Measurements from ENCODE around the gene TMEM131. TPM values are rescaled to one million over a fixed set of nuclear protein-coding genes. Genes with fewer than 3 reads are reported as not detected.

TMEM131 gene
- total and polyA plus RNA-seq, 10 of the 15 experiments (the other 5 are each of a cell fraction or from before 2014, with no cell fraction given) = 6.0 to 48.2 (median 23.2) TPM

DNA sequence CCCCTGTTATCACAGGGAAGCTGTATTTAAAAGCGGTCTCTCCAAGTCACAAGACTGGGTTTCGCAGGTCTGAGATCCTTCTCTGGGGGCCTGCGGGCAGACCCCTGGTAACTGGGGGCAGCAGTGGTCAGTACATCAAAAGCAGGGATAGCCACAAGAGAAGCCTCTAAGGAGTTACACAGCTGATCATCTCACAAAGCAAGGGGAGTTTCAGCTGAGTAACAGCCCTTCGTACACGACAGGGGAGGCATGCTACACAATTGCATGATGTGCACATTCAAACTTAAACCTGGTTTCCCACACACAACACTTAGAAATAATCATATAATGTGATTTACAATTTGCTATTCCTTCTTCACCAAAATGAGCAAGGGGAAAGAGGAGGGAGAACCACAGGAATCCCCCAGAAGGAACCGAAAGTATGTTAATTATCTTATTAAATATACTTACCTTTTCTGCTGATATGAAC lies 87.5 kb downstream of the TMEM131 start (continued):
- TF ChIP-seq MYC (IDR thresholded peaks at IDR 0.05; ENCODE audit: insufficient read depth, insufficient read length, insufficient replicate concordance, low read length, severe bottlenecking) (no peak), RUNX3 (IDR thresholded peaks at IDR 0.05; ENCODE audit: low read length) (peak; percentile 85), SRF (IDR thresholded peaks at IDR 0.05; ENCODE audit: low read depth in 2 of 2, low read length in 2 of 2) (no peak), IKZF2 (IDR thresholded peaks at IDR 0.05) (peak; percentile 90 to 91), SUZ12 (IDR thresholded peaks at IDR 0.05; ENCODE audit: unreplicated experiment) (no peak), PML (IDR thresholded peaks at IDR 0.05; ENCODE audit: low read length) (peak; percentile 30; the same call in 1 of the 2 replicates), HDGF (IDR thresholded peaks at IDR 0.05) (no peak), TARDBP (IDR thresholded peaks at IDR 0.05; ENCODE audit: borderline replicate concordance) (no peak), HDAC2 (IDR thresholded peaks at IDR 0.05) (no peak), MEF2B (IDR thresholded peaks at IDR 0.05; ENCODE audit: partially characterized antibody, poor library complexity, severe bottlenecking) (peak; percentile 95), ZBED1 (IDR thresholded peaks at IDR 0.05; ENCODE audit: borderline replicate concordance) (0 out of 2 replicates have a peak, but pooled peaks have one; percentile 23)
- TF ChIP-seq, protein P1, sequence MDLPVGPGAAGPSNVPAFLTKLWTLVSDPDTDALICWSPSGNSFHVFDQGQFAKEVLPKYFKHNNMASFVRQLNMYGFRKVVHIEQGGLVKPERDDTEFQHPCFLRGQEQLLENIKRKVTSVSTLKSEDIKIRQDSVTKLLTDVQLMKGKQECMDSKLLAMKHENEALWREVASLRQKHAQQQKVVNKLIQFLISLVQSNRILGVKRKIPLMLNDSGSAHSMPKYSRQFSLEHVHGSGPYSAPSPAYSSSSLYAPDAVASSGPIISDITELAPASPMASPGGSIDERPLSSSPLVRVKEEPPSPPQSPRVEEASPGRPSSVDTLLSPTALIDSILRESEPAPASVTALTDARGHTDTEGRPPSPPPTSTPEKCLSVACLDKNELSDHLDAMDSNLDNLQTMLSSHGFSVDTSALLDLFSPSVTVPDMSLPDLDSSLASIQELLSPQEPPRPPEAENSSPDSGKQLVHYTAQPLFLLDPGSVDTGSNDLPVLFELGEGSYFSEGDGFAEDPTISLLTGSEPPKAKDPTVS (IDR thresholded peaks at IDR 0.05; ENCODE audit: low read depth, low read length) = no peak
- TF ChIP-seq, protein P2, sequence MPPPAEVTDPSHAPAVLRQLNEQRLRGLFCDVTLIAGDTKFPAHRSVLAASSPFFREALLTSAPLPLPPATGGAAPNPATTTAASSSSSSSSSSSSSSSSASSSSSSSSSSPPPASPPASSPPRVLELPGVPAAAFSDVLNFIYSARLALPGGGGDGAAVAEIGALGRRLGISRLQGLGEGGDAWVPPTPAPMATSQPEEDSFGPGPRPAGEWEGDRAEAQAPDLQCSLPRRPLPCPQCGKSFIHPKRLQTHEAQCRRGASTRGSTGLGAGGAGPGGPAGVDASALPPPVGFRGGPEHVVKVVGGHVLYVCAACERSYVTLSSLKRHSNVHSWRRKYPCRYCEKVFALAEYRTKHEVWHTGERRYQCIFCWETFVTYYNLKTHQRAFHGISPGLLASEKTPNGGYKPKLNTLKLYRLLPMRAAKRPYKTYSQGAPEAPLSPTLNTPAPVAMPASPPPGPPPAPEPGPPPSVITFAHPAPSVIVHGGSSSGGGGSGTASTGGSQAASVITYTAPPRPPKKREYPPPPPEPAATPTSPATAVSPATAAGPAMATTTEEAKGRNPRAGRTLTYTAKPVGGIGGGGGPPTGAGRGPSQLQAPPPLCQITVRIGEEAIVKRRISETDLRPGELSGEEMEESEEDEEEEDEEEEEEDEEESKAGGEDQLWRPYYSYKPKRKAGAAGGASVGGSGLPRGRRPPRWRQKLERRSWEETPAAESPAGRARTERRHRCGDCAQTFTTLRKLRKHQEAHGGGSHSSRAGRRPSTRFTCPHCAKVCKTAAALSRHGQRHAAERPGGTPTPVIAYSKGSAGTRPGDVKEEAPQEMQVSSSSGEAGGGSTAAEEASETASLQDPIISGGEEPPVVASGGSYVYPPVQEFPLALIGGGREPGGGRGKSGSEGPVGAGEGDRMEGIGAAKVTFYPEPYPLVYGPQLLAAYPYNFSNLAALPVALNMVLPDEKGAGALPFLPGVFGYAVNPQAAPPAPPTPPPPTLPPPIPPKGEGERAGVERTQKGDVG (CRISPR knock-in tag; IDR thresholded peaks at IDR 0.05) = no peak
- TF ChIP-seq, protein P3, sequence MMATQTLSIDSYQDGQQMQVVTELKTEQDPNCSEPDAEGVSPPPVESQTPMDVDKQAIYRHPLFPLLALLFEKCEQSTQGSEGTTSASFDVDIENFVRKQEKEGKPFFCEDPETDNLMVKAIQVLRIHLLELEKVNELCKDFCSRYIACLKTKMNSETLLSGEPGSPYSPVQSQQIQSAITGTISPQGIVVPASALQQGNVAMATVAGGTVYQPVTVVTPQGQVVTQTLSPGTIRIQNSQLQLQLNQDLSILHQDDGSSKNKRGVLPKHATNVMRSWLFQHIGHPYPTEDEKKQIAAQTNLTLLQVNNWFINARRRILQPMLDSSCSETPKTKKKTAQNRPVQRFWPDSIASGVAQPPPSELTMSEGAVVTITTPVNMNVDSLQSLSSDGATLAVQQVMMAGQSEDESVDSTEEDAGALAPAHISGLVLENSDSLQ (IDR thresholded peaks at IDR 0.05) = no peak
- TF ChIP-seq, protein P4, sequence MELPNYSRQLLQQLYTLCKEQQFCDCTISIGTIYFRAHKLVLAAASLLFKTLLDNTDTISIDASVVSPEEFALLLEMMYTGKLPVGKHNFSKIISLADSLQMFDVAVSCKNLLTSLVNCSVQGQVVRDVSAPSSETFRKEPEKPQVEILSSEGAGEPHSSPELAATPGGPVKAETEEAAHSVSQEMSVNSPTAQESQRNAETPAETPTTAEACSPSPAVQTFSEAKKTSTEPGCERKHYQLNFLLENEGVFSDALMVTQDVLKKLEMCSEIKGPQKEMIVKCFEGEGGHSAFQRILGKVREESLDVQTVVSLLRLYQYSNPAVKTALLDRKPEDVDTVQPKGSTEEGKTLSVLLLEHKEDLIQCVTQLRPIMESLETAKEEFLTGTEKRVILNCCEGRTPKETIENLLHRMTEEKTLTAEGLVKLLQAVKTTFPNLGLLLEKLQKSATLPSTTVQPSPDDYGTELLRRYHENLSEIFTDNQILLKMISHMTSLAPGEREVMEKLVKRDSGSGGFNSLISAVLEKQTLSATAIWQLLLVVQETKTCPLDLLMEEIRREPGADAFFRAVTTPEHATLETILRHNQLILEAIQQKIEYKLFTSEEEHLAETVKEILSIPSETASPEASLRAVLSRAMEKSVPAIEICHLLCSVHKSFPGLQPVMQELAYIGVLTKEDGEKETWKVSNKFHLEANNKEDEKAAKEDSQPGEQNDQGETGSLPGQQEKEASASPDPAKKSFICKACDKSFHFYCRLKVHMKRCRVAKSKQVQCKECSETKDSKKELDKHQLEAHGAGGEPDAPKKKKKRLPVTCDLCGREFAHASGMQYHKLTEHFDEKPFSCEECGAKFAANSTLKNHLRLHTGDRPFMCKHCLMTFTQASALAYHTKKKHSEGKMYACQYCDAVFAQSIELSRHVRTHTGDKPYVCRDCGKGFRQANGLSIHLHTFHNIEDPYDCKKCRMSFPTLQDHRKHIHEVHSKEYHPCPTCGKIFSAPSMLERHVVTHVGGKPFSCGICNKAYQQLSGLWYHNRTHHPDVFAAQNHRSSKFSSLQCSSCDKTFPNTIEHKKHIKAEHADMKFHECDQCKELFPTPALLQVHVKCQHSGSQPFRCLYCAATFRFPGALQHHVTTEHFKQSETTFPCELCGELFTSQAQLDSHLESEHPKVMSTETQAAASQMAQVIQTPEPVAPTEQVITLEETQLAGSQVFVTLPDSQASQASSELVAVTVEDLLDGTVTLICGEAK (IDR thresholded peaks at IDR 0.05; ENCODE audit: borderline replicate concordance) = no peak
- TF ChIP-seq, protein P5, sequence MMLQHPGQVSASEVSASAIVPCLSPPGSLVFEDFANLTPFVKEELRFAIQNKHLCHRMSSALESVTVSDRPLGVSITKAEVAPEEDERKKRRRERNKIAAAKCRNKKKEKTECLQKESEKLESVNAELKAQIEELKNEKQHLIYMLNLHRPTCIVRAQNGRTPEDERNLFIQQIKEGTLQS (IDR thresholded peaks at IDR 0.05; ENCODE audit: borderline replicate concordance, extremely low read depth, low read depth, low read length) = no peak
- TF ChIP-seq, protein P6, sequence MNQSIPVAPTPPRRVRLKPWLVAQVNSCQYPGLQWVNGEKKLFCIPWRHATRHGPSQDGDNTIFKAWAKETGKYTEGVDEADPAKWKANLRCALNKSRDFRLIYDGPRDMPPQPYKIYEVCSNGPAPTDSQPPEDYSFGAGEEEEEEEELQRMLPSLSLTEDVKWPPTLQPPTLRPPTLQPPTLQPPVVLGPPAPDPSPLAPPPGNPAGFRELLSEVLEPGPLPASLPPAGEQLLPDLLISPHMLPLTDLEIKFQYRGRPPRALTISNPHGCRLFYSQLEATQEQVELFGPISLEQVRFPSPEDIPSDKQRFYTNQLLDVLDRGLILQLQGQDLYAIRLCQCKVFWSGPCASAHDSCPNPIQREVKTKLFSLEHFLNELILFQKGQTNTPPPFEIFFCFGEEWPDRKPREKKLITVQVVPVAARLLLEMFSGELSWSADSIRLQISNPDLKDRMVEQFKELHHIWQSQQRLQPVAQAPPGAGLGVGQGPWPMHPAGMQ (IDR thresholded peaks at IDR 0.05; ENCODE audit: borderline replicate concordance) = no peak
- TF ChIP-seq, protein P7, sequence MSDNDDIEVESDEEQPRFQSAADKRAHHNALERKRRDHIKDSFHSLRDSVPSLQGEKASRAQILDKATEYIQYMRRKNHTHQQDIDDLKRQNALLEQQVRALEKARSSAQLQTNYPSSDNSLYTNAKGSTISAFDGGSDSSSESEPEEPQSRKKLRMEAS (IDR thresholded peaks at IDR 0.05; ENCODE audit: low read depth, low read length) = no peak

Data from GM12878 (cell line).